Mesenteric fat pad (tissue), 1 donor: ENCODE measurements around the gene PALM3. TPM values are rescaled to one million over a fixed set of nuclear protein-coding genes. Genes with fewer than 3 reads are reported as not detected.
A peak's percentile ranks its signal among the peaks of the same experiment; 100 is the strongest.

Experiments used
- DNase-seq: peaks from one replicate; pipeline ENCODE4 v3.0.0-alpha.2; 2020; ENCODE audit warnings: low spot score
- total RNA-seq: library from RNA; stranded (reverse); fragmentation: NEBNext Ultra II Directional; extraction: Animal tissue kit (Norgen Biotek cat#: 25700); gene quantifications from one replicate; pipeline ENCODE4 v1.2.1, GENCODE V29; 2021
- donor health status: DM: yes; HTN: yes; CAD: no.

The PALM3 gene
- total RNA-seq, 1 donor from 2014 or later, result not detected

DNA sequence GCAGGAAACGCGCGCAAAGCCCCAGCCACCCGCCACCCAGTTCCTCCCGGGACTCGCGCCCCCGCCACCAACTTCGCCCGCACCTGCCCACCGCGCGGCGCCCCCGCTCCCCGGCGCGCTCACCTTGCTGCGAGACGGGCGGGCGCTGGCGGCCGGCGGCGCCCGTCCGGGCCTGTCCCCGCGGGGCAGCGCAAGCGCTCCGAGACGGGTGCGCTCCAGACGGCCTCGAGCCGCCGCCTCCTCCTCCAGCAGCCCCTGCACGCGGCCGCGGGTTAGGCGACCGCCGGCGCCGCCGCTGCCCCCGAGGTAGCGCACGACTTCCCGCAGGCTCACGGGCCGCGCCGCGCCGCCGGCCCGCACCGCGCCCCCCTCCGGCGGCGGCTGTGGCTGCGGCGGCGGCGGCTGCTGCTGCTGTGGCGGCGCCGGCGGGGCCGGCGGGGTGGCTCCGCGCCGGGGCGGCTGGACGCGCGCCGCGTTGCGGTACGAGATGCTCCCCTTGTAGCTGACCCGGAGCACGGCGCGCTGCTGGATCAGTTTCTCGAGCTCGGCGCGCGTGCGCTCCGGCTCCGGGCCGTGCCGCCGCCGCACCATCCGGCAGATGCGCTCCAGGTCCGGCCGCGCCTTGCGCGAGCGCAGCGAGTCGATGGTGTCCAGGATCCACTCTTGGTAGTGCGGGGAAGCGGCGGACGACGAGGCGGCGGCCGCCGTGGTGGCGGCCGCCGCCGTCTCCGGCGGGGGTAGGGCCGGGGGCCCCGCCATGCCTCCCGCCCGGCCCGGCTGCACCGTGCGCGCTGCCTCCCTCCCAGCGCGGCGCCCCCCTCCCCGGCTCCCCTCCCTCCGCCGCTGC lies 28.0 kb upstream of the PALM3 start:
- no peak for DNase-seq

DNA sequence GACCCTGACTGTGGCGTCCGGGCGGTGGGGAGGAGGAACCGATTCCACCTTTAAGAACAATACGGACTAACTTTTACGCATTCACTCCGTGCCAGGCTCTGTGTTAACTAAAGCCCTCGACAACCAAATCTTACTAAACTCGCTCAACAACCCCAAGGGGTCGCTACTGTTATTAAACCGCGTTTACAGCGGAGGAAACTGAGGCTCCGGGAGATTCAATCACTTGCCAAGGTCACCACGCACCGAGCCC lies 27.5 kb upstream of the PALM3 start:
- DNase-seq, result no peak

DNA sequence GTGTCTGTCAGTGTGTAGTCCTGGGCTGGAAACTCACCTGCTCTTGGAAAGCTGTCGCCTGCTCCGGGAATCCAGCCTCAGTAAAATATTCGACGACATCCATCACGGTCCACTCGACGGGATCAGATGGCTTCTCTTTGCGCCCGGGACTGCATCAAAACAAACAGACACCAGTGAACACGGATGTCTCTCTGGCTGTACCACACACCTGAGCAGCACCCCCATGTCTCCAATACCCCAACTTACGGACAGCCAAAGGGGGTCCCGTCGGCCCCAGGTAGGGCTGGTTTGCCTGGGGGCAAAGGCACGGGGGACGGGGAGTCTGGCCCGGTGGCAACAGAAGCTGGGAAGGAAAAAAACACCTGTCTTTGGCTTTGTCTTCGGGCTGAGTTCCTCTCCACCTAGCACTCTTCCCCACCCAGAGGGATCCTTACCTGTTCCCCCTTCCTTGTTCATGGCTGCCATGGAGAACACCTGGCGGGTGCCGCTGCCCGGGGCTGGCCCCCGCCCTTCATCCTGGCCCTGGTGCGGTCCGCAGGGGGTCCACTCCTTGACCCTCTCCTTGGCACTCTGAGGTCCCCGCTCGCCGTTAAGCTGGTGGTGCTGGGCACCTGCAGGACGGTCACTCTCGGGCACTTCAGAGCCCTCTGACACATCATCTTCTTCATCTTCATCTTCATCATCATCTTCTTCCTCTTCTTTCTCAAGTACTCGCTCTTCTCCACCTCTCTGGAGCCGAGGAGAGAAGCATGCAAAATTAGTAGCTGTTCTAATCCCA lies 26.9 kb upstream of the PALM3 start:
- no peak for DNase-seq

DNA sequence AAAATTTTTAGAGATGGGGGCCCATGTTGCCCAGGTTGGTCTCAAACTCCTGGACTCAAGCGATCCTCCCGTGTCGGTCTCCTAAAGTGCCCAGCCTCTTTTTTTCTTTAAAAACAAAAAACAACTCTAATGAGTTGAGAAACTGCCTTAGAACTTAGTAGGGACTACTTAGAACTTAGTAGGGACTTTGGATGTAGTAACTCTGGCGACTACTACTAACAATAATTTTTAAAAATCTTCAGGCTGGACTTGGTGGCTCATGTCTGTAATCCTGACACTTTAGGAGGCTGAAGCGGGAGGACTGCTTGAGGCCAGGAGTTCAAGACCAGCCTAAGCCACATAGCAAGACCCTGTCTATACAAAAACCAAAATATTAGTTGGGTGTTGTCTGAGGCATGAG lies 24.2 kb upstream of the PALM3 start:
- DNase-seq, result no peak

DNA sequence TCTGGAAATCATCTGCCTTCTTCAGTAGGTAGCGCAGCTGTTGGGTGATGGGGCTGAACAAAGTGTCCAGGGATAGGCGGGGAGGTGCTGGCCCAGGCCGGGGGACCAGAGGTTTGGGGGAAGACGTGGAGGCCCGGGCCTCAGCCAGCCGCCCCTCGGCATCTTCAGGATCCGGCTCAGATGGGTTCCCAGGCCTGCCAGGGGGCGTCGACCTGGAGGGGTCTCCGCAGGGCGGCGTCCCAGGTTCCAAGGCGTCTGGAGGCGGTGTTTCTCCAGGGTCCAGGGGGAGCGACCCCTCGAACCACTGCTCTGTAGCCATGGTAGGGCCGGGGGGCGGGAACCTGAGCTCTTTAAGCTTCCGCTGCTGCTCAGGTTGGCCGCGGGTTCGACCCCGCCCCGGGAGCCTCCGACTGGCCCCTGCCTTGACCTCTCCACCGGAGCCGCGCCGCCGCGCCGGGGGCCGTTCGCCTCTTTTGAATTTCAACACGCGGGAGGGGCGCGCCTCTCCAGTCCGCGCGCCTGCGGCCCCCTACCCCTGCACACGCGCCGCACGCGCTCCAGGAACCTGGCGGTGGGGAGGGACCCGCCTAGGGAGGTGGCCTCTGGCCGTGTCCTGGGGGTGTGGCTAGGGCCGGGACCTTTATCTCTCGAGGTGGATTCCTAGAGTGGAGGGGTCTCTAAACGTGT lies 23.6 kb upstream of the PALM3 start, which contains the start of gene C19orf67:
C19orf67 (minus strand) TSS at position 475 of the 687 bp plus-strand sequence; CDS start at position 319, 156 bp downstream.
- DNase-seq, result no peak

DNA sequence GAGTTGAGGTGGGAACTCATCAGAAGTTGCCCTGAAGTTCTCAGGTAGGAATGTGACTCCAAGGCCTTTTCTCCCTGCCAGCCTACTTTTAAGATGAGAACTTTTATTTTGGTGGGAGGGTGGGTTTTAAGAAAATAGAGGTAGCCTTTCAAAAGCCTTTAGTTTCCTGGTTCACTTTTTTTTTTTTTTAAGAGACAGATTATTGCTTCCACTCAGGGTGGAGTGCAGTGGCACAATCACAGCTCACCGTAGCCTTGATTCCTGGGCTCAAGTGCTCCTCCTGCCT lies 20.7 kb upstream of the PALM3 start:
- no peak for DNase-seq

DNA sequence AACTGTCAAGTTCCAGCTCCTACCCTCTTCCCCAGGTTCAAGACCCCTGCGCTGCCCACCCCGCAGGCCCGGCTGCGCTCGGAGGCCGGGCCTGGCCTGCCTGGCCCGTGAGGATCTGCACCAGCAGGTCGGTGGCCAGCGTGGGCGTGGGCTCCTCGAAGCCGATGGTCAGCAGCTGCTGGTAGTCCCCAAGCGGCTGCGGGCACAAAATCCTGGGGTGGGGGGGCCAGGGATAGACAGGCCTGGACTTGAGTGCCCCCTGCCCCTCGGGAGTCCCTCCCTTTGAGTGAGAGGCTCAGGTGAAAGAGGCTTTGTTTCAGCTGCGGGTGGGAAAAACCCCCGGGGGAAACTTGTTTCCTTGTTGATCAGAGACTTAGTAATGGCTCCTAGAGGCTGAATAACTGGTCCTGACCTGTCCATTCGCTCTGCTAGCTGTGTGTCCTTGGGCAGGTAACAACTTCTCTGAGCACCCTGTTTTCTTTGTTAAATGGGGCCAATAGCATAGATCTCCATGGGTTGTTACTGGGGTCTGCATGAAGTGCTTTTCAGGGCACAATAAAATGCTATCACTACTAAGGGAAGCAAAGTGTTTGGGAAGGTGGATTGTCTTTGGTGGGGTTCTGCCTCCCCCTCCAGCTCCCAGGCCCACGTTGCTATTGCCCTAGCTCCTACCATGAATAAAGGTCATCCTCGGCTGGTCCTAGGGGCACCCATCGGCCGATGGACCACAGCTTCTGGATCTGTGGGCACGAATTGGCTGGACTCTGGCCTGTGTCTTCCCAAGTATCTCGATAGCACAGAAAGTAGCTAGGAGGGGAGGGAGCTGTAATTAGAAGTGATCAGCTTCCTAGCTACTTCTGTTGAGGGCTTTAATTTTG lies 20.2 kb upstream of the PALM3 start:
- no peak for DNase-seq

DNA sequence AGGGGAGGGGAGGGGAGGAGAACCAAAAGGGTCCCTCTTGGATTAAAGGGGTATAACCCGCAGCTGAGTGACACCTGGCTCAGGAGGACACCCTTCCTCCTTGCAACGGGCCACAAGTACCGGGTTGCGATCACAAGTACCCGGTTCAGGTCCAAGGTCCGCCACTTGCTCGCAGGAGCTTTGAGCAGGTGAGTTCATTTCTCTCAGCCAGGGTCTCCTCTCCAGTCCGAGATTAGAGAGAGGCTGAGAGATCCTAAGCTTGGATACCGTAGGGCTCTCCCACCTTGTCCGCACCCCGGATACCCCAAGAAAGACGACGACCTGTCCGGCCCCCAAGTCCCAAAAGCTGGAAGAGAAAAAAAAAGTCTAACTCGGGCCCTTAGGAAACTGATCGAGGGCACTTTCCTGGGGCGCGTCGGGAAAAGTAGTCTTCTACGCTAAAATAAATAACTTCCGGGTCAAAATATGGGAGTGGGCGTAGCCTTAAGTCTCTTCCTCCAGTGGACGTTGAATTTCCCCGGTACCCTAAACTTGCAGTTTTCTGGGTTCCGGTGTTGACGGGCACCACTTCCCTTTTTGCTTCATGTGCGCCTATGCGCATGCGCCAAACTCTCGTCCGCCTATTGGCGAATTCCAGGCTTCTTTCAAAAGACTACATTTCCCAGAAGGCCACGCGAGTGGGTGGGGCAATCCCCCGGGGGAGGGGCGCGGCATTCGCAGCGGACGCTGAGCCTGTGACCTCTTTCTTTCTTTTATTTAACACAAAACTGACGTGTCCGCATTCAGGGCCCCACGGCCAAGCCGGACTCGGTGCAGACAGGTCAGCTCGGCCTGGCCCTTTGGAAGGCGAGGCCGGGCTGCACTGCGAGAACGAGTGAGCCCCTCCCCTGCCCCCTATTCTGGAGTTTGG lies 19.3 kb upstream of the PALM3 start:
- peak; percentile 100 for DNase-seq

DNA sequence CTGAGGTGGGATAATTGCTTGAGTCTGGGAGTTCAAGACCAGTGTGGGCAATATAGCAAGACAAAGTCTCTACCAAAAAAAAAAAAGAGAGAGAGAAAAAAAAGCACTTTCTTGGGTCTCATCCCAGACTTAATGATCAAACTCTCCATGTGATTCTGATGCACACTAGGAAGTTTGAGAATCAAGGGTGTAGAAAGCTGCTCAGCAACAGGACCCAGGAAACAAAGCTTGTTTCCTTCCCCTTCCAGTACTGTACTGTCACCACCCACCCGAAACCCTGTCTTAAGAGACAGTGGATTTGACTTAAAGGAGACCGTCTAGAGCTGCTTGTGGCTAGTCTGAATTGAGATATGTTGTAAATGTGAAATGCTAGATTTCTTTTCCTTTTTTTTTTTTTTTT lies 16.5 kb upstream of the PALM3 start:
- no peak for DNase-seq

DNA sequence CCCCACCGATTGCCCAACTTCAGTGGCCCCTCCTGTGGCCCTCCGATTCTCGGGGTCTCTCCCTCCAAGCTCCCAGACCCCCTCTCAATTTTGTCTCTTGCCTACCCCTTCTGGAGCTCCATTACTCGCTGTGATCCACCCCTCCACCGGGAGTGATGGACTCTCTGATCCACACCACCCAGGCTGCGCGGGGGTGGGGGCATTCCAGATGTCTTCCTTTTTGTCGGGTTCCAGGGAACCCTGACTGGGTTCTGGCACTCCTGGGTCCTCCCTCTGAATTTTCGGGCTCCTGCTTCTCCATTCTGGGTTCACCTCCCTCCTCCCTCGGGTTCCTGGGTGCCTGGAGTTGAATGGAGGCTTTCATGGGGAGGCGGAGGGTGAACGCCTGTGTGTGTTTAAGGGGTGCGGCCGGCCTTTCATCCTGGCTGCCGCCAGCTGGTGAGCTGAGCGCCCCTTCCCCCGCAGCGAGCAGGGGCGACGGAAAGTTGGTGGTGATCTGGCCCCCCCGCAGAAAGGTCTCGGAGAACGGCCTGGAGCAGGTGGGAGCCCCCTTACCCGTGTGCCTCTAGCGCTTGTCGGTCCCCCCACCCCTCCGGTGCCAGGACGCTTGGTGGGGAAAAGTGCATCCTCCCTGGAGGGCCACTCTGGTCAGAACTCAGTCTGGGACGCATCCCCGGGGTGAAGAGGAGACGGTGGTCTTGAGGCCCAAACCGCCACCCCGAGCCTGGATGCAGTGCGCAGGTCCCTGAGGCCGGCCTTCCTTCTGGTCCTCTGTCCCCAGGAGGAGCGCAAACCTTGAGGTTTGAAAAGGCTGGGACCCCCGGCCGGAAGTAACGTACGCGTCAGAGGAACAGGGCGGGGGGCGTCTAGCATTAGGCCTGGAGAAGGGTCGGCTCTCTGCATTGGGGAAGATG lies 12.3 kb upstream of the PALM3 start:
- DNase-seq, result no peak

DNA sequence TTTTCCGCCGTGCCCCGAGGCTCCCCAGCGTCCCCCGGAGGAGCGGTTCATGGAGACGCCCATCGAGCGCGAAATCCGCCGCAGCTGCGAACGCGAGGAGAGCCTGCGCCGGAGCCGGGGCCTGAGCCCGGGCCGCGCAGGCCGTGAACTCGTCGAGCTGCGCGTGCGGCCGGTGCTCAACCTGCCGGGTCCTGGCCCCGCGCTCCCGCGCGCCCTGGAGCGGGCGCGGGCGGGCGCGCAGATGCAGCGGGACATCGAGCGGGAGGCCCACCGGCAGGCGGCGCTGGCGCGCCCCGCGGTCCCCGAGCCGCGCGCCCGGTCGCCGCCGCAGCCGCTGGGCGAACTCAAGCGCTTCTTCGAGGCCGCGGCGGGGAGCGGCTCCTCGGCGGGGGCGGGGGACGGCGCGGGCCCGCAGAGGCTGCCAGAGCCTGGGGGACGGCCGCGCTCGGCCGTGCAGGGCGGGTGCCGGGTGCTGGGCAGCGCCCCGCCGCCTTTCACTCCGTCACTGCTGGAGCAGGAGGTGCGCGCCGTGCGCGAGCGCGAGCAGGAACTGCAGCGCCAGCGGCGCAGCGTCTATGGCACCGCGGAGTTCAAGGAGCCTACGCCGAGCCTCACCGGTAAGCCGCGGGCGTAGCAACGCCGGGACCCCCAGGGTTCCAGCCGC lies 11.5 kb upstream of the PALM3 start:
- DNase-seq, result no peak

DNA sequence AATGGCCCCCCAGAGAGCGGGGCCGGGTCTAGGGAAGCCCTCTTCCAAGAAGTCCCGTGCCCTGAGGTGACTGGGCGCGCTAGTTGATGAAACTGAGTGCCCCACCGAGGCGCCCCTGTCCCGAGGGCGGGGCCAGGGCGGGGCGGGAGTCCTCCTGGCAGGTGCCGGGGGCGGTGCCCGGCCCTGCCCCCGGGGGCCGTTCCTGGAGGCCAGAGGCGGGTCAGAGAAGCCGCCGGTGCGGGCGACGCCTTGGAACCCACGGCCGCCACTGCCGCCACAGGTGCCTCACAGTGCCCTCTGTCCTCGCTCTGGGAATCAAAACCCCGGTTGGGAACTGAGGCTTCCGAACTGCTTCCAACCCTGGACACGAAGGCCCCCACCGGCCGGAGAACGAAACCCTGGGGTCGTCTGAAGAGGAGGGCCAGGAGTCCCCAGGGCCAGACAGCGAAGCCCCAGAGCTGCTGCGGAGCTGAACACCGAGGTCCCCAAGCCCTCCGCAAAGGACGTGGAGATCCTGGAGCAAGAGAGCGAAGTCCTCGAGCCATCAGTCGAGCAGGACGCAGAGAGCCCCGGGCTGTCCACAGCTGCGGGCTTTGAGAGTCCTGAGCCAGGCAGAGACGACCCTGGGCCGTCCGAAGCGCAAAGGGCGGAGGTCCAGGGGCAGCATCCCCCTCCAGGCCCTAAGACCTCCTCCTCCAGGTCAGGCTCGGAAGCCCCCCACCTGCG lies 10.8 kb upstream of the PALM3 start, which contains the start of gene MISP3:
MISP3 (plus strand) TSS at position 252 of the 726 bp plus-strand sequence. CDS start 524 bp downstream, outside the sequence.
- no peak for DNase-seq

DNA sequence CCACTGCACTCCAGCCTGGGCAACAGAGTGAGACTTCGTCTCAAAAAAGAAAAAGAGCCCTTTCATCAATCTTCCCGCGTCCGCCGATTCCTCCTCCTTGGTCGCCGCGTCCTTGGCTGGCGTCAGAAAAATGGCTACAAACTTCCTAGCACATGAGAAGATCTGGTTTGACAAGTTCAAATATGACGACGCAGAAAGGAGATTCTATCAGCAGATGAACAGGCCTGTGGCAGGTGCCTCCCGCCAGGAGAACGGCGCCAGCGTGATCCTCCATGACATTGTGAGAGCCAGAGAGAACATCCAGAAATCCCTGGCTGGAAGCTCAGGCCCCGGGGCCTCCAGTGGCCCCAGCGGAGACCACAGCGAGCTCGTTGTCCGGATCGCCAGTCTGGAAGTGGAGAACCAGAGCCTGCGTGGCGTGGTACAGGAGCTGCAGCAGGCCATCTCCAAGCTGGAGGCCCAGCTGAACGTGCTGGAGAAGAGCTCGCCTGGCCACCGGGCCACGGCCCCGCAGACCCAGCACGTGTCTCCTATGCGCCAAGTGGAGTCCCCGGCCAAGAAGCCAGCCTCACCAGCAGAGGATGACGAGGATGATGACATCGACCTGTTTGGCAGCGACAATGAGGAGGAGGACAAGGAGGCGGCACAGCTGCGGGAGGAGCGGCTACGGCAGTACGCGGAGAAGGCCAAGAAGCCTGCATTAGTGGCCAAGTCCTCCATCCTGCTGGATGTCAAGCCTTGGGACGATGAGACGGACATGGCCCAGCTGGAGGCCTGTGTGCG lies 8.6 kb upstream of the PALM3 start:
- DNase-seq, result no peak

DNA sequence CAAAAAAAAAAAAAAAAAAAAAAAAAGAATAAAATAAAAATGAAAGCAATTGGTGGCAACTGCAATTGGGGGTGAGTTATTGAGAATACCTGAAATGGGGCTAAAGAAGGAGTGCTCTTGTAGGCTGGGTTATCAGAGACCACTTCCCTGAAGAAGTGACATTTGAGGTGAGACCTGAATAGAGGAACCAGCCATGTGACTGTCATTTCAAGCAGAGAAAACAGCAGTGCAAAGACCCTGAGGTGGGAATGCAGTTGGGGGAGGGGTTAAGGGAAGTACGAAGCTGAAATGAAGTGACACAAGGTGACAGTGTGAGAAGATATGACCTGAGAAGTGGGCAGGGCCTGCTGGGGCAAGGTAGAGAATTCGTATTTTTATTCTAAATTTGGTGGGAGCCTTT lies 4.3 kb upstream of the PALM3 start:
- DNase-seq, result no peak

DNA sequence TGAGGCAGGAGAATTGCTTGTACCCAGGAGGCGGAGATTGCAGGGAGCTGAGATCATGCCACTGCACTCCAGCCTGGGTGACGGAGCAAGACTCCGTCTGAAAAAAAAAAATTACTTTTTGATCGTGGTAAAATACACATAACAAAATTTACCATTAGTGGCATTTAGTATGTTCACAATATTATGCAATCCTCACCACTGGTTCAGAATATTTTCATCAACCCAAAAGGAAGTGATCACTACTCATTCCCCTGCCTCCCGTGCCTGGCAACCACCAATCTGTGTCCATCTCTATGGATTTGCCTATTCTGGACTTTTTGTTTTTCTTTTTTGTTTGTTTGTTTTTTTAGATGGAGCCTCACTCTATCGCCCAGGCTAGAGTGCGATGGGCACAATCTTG lies 1.2 kb upstream of the PALM3 start:
- DNase-seq, result no peak

DNA sequence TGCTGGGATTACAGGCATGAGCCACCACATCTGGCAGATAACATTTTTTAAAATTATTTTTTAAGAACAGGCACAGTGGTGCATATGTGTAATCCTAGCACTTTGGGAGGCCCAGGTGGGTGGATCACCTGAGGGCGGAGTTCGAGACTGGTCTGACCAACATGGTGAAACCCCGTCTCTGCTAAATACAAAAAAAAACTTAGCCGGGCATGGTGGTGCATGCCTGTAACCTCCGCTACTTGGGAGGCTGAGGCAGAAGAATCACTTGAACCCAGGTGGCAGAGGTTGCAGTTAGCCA lies 631 bp upstream of the PALM3 start:
- no peak for DNase-seq

DNA sequence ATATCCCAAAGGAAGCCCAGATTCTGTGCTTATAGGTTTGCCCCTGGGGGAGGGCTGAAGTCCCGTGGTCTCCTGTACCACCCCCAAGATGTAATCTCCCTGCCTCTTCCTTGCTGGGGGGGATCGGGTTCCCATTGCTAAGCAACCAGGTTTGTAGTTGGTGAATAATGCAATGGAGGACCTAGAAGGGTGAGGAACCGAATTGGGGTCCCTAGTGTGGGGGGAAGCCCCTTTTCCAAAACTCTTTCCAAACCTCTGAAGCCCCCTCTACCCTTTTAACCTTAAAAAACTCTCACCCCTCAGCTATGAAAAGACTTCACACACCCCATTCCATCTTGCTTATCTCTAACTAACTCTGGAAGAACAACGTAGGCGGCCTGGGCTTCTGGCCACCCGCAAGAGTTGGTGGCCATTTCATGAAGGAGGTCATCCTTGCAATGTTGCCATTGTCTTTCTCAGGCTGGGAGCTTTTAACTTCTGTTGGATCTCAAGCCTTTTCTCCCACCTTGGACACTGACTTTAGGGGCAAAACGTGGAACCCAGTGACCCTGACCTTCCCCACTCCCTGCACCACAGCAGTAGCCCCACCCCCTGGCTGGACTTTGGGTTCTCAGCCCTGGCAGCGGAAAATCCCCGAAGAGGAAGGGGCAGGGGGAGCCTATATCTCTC lies 661 bp downstream of the PALM3 start:
- no peak for DNase-seq
